ENCODE data around the gene STOX2. TPM values are rescaled to one million over a fixed set of nuclear protein-coding genes. Genes with fewer than 3 reads are reported as not detected.

STOX2 gene
- total and polyA plus RNA-seq, 2 of the 8 experiments (the other 6 are each of a cell fraction or from before 2014, with no cell fraction given), result 5.5 to 20.0 TPM

DNA sequence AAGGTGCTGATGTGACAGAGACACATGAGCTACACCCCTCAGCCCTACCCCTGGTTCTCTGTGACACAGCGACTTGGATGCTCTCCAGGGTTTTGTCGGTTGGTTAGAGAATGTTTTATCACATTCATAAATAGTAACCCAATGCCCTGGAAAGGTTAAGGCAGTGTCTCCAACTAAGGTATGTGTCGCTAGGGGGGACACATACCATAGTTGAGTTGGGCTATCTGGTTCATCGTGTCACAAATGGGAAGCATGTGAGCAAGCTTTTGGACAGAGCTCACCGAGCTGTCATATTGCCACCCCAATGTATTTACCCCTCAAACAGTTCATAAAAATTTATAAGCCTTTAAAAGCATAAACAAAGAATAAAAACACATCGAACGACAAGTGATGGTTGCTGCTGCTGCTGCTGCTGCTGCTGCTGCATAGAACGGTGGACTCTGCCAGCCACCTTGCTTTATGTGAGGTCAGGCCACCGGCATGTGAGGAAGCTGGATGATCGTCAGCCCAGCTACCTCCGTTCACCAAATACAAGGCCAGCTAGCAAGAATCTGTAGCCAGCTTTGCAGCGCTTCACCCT, 55.9 kb downstream of the STOX2 start:
- H4K5ac ChIP-seq (ENCODE audit: insufficient read length, low read depth, low read length), result no peak overlapping the region
- H3K79me1 ChIP-seq (ENCODE audit: low read depth, low read length), result no peaks in the 10 kb centered on the region; the same call in 1 of the 2 replicates
- H3K4me1 ChIP-seq (replicated peaks in 1 of 4; ENCODE audit: control insufficient read depth in 3 of 4, insufficient read depth in 4 of 4, low read length in 3 of 4), result peaks cover 0 to 3% (median 1%) of the 10 kb centered on the region in 4 experiments; a peak in 3 of 7 replicates
- no peak overlapping the region for H2BK5ac ChIP-seq (ENCODE audit: low read depth, low read length)
- FAIRE-seq (no peak), DNase-seq (ENCODE audit: low read depth in 1 of 2, low spot score in 2 of 2) (no peak)
- H2BK15ac ChIP-seq (ENCODE audit: low read length), result no peak overlapping the region
- no peak overlapping the region for H2AK5ac ChIP-seq (ENCODE audit: low read depth, low read length)
- H2BK120ac ChIP-seq (replicated peaks; ENCODE audit: low read depth, low read length), result no peak overlapping the region
- H2BK20ac ChIP-seq (ENCODE audit: low read length), result no peak overlapping the region
- ChIA-PET POLR2A (ENCODE audit: partially characterized antibody) (no interaction called here), CTCF (ENCODE audit: partially characterized antibody) (interaction anchor here (1.2 kb wide), 1 partner anchor 34 kb away, joined by 3 read pairs; no protein-coding TSS in a partner anchor)
- no peak overlapping the region for H3K4me2 ChIP-seq (ENCODE audit: insufficient read depth in 1 of 2, low read depth in 2 of 2, low read length in 2 of 2)
- no peaks in the 10 kb centered on the region; the same call in 1 of the 2 replicates for H3K23me2 ChIP-seq (ENCODE audit: low read depth, low read length)
- no peaks in the 10 kb centered on the region for H4K20me1 ChIP-seq (replicated peaks in 1 of 2; ENCODE audit: control insufficient read depth in 1 of 2, insufficient read depth in 2 of 2, low read length in 2 of 2)
- H2BK12ac ChIP-seq (ENCODE audit: low read depth, low read length), result no peak overlapping the region
- no peak overlapping the region for H2AFZ ChIP-seq (ENCODE audit: low read length)
- no peak overlapping the region for H4K91ac ChIP-seq (replicated peaks; ENCODE audit: insufficient read length, low read length)
- H4K8ac ChIP-seq (ENCODE audit: extremely low read depth, insufficient read depth, low read length), result no peak overlapping the region
- H3K18ac ChIP-seq (ENCODE audit: extremely low read depth, low read length), result no peak overlapping the region
- H3K79me2 ChIP-seq (ENCODE audit: control insufficient read depth in 1 of 2, insufficient read depth in 2 of 2, low read length in 2 of 2), result peaks cover 0 to 17% of the 10 kb centered on the region in 2 experiments; a peak in 2 of 4 replicates
- 76% methylated on average over 12 of the region's 12 CpGs; no CpG with 5 or more reads in 1 of the 2 experiments for WGBS, 2 experiments (ENCODE audit: extremely low coverage in 1 of 2, insufficient coverage in 1 of 2, insufficient read length in 1 of 2, insufficient replicate concordance in 2 of 2, low coverage in 1 of 2, low lambda C conversion rate in 2 of 2, missing lambda C conversion rate in 1 of 2)
- no peaks in the 10 kb centered on the region for H3K27me3 ChIP-seq (replicated peaks in 1 of 4; ENCODE audit: control insufficient read depth in 3 of 4, extremely low read depth in 1 of 4, insufficient read depth in 3 of 4, low read length in 3 of 4)
- no peaks in the 10 kb centered on the region for H3K36me3 ChIP-seq (ENCODE audit: control insufficient read depth in 2 of 4, insufficient read depth in 4 of 4, low read length in 3 of 4)
- H3K14ac ChIP-seq (ENCODE audit: insufficient read length), result no peak overlapping the region
- H3K56ac ChIP-seq (replicated peaks; ENCODE audit: insufficient read length, low read depth, low read length), result no peak overlapping the region
- no peak overlapping the region for H3K4ac ChIP-seq (replicated peaks; ENCODE audit: insufficient read length, low read depth, low read length)
- H3K23ac ChIP-seq (ENCODE audit: insufficient read length), result no peak overlapping the region
- H3K4me3 ChIP-seq (ENCODE audit: extremely low read depth in 1 of 4, insufficient read depth in 2 of 4, low read depth in 3 of 4, low read length in 4 of 4), result no peak overlapping the region
- no peaks in the 10 kb centered on the region for H3K9me3 ChIP-seq (ENCODE audit: insufficient read depth in 2 of 2, low read depth in 1 of 2, low read length in 1 of 2)
- H3K27ac ChIP-seq (ENCODE audit: low read depth, low read length), result no peak overlapping the region
- H3K9ac ChIP-seq (replicated peaks in 1 of 4; ENCODE audit: extremely low read depth in 1 of 4, low read depth in 3 of 4, low read length in 3 of 4), result no peak overlapping the region
- TF ChIP-seq POU5F1 (IDR thresholded peaks at IDR 0.05; ENCODE audit: low read depth, low read length), result no peak
- TF ChIP-seq CTBP2 (IDR thresholded peaks at IDR 0.05; ENCODE audit: borderline replicate concordance, insufficient read depth, insufficient read length, low read length), result no peak
- TF ChIP-seq, protein P1, sequence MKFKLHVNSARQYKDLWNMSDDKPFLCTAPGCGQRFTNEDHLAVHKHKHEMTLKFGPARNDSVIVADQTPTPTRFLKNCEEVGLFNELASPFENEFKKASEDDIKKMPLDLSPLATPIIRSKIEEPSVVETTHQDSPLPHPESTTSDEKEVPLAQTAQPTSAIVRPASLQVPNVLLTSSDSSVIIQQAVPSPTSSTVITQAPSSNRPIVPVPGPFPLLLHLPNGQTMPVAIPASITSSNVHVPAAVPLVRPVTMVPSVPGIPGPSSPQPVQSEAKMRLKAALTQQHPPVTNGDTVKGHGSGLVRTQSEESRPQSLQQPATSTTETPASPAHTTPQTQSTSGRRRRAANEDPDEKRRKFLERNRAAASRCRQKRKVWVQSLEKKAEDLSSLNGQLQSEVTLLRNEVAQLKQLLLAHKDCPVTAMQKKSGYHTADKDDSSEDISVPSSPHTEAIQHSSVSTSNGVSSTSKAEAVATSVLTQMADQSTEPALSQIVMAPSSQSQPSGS (IDR thresholded peaks at IDR 0.05; ENCODE audit: low read length), result no peak
- TF ChIP-seq KDM4A (IDR thresholded peaks at IDR 0.05; ENCODE audit: low read depth, low read length, severe bottlenecking), result no peak
- no peak for TF ChIP-seq PHF8 (conservative IDR thresholded peaks at IDR 0.05; ENCODE audit: low read depth, low read length)
- TF ChIP-seq POLR2A (IDR thresholded peaks at IDR 0.05; ENCODE audit: control extremely low read depth in 1 of 2, low read depth in 2 of 2, low read length in 2 of 2), result no peak
- no peak for TF ChIP-seq NANOG (IDR thresholded peaks at IDR 0.05; ENCODE audit: insufficient read depth, low read depth, low read length, poor library complexity, severe bottlenecking)
- no peak for TF ChIP-seq SIX5 (IDR thresholded peaks at IDR 0.05; ENCODE audit: low read depth, low read length)
- TF ChIP-seq CEBPB (IDR thresholded peaks at IDR 0.05; ENCODE audit: low read depth, low read length), result no peak
- no peak for TF ChIP-seq SIRT6 (IDR thresholded peaks at IDR 0.05; ENCODE audit: low read length)
- TF ChIP-seq EGR1 (IDR thresholded peaks at IDR 0.05; ENCODE audit: borderline replicate concordance, low read depth, low read length), result no peak
- TF ChIP-seq KDM5A (IDR thresholded peaks at IDR 0.05; ENCODE audit: low read length), result no peak
- TF ChIP-seq TAF1 (IDR thresholded peaks at IDR 0.05; ENCODE audit: low read depth, low read length), result no peak
